NCI-H2171 treated with DMSO at 0.1 percent for 48 hours (cell line): ENCODE results near the gene TMED1.
A peak's percentile ranks its signal among the peaks of the same experiment; 100 is the strongest.
"Not testable (repeated sequence)": the region's sequence is repeated elsewhere in the genome, so short reads cannot be mapped to it uniquely, and the experiment has no call there.

Experiments used
- DNase-seq: peaks from one replicate; lab custom pipeline; 2025; lab: John Stamatoyannopoulos, UW

TMED1 gene

DNA sequence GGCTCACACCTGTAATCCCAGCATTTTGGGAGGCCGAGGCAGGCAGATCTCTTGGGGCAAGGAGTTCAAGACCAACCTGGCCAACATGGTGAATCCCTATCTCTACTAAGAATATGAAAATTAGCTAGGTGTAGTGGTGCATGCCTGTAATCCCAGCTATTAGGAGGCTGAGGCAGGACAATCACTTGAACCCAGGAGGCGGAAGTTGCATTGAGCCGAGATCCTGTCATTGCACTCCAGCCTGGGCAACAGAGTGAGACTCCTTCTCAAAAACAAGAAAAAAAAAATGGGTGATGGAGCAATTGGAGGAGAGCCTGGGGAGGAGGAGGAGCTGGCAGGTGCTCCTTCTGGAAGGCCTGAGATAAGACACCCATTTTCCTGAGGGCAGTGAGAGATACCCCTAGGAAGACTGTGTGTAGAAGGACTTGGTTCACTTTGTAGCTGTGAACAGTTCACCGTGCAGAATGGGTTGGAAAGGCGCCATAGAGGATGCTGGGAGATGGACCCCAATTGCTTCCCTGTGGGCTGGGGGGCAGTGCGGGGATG lies 26.6 kb upstream of the TMED1 start:
- no peak for DNase-seq

DNA sequence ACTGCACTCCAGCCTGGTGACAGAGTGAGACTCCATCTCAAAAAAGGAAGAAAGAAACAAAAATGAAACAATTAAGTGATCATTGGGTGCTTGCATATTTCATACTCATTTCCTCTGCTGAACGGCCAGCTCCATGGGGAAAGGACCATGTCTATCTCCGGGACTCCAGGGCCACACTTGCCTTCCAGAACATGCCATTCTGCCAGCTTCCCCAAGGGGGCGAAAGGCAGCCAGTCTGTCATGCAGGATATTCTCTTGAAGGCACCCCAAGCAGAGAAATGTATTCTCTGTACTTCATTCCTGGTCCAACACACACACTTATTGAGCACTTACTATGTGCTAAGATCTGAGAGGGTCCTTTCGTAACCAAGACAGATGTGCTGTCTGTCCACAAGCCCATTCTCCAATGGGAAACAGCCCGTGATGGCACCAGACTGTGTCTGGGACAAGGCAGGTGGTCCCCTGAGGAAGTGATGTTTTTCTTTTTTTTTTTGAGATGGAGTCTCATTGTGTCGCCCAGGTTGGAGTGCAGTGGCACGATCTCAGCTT lies 25.2 kb upstream of the TMED1 start:
- DNase-seq: peak; percentile 14

DNA sequence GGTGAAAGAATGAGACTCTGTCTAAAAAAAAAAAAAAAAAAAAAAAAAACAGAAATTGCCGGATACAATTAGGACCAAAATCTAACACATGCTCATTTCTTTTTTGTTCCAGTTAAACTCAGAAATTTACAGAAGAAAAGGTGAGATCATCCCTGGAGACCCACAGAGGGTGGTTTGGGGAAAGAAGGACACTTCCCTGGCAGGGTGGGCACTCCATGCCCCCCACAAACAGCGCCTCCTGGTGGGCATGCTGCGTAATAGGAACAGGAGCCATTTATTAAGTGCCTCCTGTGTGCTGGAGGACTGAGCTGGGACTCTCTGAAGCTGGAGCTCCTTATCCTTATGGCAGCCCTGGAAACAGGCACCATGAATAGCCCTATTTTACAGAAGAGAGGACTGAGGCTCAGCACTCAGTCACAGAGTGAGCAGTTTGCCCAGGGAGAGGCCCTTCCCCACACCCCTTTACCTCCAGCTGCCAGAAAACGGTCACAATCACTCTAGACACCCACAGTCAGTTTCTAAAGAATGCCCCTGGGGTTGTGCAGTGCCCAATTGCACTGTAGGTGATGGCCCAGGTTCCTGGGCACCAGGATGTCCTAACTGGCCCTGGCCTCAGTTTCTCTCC lies 22.3 kb upstream of the TMED1 start:
- no peak for DNase-seq

DNA sequence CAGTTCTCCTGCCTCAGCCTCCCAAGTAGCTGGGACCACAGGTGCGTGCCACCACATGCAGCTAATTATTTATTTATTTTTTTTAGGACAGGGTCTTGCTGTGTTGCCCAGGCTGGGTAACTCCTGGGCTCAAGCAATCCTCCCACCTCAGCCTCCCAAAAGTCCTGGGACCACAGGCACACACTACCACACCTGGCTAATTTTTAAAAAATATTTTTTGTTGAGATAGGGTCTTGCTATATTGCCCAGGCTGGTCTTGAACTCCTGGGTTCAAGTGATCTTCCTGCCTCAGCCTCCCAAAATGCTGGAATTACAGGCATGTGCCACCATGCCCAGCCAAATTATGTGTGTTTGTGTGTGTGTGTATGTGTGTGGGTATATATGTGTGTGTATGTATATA lies 20.9 kb upstream of the TMED1 start:
- DNase-seq: not testable (repeated sequence)

DNA sequence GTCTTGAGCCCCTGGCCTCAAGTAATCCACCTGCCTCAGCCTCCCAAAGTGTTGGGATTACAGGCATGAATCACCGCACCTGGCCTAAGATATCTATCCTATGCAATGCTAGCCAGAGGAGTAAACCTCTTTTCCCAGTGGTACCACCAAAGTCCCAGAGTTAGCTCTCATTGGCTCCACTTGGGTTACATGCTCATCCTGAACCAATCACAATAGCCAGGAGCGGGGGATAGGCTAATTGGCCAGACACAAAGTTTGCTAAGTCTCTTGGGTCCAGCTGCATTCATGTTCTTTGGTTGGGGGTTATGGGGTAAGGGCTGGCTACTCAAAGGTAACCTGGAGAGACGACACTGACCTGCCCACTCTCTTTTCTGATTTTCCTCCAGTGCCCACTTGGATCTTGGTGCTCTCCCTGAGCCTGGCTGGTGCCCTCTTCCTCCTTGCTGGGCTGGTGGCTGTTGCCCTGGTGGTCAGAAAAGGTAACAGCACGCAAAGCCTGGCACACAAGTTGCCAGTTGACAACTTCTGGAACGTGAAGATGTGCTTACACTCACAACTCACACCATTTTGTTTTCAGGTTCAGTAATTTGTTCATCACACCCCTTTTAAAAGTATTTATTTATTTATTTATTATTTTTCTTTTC lies 20.0 kb upstream of the TMED1 start:
- DNase-seq: no peak

DNA sequence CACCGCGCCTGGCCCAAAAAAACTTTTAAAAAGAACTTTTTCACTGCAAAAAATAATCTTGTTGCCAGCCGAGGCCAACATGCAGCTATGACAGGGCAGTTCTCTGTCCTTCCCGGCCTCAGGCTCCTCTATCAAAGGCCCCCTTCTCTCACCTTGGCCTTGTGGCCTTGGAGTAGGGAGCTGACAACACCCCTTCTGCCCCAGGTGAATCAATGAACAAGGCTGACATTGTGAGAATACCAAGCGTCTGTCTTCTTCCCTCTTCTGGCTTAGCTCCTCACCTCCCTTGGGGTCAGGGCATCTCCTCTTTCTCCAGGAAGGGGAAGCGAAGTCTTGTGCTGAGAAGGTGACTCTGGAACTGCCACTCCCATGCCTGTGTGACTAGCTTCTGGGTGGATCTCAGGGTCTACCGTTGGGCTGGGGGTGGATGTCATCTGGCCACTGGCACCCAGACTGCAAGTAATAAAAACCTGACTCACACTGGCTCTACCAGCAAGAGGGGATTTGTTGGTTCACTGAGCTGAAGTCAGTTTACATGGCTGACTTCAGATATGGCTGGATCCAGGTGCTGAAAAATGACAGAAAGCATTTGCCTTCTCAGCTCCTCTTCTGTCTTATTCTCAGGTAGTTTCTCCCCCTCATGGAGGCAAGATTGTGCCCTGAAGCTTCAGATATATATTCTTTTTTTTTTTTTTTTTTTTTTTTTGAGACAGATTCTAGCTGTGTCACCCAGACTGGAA lies 18.5 kb upstream of the TMED1 start:
- DNase-seq: no peak

DNA sequence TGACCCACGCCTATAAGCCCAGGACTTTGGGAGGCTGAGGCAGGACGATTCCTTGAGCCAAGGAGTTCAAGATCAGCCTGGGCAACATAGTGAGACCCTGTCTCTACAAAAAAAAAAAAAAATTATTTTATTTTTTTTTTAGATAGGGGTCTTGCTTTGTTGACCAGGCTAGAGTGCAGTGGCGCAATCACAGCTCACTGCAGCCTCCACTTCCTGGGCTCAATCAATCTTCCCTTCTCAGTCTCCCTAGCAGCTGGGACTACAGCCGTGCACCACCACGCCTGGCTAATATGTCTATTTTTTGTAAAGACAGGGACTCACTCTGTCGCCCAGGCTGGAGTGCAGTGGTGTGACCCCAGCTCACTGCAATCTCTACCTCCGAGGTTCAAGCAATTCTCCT lies 16.9 kb upstream of the TMED1 start:
- no peak for DNase-seq

DNA sequence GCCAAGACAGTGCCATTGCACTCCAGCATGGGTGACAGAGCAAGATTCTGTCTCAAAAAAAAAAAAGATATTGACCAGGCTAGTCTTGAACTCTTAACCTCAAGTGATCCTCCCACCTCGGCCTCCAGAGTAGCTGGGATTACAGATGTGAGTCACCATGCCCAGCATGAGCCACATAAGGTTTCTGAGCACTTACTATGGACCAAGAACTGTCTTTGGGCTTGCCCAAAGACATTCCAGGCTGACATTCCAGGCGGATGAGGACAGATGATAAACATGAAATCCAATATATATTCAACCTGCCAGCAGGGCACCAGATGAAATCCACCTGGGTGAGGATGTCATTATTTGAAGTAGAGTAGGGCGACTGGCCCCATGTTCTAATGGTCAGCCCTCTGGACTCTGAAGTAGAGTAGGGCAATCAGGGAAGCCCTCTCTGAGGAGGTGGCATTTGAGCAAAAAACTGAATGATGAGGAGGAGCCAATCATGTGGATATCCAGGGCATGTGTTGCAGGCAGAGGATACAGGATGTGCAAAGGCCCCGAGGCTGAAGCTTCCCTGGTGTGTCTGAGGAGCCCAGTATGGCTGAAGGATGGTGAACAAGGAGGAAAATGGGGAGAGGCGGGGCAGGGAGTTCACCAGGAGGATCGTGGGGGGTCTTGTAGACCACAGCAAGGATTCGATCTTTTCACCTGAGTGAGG lies 16.2 kb upstream of the TMED1 start:
- no peak for DNase-seq

DNA sequence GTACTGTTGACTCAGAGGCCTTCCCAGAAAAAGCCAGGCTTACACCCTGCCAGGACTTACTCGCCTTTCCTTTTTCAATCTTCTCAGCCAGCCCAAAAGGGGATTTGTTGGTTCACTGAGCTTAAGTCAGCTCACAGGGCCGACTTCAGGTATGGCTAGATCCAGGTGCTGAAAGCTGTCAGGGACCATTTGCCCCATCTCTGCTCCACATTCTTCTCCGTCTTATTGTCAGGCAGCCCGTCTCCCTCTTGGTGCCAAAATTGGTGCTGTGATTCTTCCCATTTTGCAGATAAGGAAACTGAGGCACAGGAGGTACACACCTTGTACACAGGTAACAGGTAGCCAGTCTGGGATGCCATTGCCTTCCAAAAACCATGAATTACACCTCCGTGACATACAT lies 14.6 kb upstream of the TMED1 start:
- DNase-seq: no peak

DNA sequence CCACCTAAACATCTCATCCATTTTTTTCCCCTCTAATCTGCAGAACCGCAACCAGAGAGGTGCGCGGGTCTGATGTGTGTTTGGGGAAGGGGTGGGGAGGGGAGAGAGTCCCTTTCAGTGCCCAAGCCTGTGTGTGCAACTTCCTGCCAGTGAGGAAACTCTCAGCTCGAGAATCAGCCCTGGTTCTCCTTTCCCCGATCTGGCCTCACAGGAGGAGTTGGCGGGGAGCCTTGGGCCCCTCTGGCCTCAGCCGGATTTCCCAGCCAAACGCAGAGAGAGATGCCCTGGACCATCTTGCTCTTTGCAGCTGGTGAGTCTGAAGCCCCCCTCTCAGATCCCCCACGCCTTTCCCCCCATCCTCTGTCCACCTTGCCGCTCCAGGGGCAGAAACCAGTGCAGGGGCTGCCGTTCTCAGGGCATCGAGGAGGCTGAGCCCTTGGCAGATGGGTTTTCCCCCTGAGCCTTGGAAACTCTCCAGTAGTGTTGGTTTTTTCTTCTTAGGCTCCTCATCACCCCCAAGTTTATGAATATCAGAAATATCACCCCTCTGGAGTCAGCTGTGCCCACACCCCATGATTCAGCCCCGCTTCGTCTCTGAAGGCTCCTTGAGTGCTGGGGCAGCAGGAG lies 12.3 kb upstream of the TMED1 start, which contains the start of gene C19orf38:
Gene C19orf38, plus strand, starts transcription at position 186 of the 627 bp plus-strand sequence. Its CDS starts 94 bp downstream, at position 280.
- no peak for DNase-seq

DNA sequence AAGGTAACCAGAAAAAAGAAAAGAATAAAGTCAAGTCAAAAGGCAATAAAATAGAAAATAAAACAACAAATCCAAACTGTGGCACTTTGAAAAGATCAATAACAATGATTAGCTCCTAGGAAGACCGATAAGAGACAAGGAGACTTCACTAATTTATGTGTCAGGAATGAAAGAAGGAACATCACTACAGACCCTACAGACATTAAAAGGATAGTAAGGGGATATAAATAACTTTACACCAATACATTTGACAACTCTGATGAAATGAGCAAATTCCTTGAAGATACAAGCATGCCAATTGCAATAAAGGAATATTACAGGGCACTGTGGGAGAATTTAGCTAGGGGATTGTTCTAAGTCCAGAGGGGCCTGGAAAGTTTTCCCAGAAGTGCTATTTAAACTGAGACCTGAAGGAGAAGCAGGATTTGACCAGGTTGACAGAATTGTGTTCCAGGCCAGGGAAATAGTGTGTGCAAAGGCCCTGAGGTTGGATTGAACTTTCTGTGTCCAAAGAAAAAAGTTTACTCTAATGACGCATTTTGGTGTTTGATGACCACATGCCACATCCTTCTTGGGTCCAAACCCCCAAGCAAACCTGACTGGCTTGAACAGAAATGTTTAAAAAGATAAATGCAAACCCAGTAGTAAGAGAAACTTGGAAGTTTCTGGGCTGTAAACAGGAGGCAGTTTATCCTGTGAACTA lies 10.6 kb upstream of the TMED1 start:
- DNase-seq: peak; percentile 6

DNA sequence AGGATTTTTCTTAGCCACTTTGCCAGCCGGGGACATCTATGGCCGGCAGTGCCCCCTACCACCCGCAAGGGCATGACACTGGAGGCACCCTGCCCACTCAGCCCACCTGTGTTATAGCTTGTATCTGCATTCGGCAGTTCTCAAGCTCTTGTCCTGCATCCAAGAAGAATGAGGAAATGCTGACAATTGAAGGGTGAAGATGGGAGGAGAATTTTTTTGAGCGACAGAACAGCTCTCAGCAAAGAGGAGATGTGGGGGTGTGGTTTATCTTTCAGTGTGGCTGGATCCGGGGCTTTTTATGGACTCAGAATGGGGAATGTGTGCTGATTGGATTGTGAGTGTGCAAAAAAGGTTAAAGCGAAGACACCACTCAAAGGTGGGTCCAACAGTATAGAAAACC lies 6.8 kb upstream of the TMED1 start:
- DNase-seq: no peak

DNA sequence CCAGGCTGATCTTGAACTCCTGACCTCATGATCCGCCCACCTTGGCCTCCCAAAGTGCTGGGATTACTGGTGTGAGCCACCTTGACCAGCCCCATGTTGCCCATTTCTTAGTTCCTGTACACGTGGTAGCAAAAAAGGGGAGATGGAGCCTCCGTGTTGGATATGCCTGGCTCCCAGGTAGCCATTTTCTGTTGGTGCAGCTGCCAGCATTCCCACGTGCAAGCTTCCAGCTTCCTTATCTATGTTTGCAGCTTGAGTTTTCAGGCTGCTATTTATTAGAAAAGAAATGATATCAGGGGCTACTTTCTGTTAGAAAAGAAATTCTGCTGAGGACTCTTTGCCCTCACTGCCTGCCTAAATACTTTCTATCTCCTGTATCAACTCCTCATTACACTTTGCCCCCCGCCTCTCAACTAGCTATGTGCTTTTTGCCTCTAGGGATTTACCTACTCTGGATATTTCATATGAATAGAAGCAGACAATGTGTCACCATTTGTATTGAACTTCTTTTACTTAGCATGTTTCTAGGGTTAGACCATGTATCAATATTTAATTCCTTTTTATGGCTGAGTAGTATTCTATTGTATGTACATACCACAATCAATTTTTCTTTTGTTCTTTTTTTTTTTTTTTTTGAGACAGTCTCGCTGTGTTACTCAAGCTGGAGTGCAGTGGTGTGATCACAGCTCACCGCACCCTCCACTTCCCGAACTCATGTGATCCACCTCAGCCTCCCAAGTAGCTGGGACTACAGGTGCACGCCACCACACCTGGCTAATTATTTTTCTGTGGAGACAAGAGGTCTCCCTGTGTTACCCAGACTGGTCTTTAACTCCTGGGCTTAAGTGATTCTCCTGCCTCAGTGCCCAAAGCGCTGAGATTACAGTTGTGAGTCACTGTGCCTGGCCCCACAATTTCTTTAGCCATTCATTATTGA lies 3.4 kb upstream of the TMED1 start:
- DNase-seq: no peak

DNA sequence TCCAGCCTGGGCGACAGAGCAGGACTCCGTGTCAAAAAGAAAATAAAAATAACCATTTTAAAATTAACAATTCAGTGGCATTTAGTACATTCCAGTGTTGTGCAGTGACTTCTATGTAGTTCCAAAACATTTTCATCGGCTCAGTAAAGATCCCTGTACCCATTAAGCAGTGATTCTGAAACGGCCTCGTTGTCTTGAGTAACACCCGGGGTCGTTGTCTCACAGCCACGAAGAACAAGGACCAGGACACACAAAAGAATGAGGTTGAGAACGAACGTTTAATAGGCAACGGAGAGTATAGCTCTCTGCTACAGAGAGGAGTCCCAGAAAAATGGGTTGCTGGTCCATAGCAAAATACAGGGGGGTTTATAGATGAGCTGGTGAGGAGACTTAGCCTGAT lies 2.4 kb upstream of the TMED1 start:
- no peak for DNase-seq

DNA sequence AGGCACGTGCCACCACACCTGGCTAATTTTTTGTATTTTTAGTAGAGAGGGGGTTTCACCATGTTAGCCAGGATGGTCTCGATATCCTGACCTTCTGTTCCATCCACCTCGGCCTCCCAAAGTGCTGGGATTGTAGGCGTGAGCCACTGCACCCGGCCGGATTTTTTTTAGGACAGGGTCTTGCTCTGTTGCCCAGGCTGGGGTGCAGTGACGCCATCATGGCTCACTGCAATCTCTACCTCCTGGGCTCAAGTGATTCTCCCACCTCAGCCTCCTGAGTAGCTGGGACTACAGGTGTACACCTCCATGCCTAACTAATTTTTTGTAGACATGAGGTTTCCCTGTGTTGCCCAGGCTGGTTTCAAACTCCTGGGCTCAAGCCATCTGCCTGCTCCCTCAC lies 1.6 kb upstream of the TMED1 start:
- DNase-seq: not testable (repeated sequence)

DNA sequence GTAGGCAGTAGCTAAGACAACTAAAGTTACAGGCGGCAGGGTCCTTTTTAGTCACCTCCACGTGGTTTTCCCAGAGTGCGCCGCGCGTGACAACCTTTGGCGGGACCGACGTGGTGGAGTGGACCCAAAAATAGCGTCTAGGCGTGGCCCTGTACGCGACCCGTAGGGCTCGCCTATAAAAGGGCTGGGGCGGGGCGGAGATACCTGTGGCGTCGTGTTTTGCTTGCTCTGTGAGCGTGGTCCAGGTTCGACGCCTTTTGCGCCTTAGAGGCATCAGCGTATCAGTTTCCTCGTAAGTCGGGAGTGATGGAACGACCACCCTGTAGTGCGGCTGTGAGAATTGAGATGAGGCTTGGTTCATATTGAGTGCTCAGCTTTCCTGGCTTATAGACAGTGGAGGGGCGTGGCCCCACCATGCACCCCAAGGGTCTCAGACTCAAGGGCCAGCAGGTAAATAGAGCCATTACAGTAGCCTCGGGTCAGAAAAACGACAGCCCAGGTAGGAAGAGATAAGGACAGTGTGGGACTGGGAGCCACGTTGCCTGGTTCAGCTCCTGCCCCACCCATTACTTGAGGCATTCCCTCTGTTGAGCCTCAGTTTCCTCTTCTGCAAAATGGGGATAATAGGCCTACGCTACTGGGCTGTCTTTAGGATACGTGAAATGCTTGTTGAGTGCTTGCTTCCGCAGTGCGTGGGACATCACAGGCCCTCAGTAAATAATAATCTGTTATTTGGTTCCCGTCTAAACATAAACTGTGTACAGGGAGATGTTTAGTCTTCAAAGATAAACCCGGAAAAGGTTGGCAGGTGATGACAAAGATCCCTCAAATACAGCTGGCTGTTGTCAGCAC lies 693 bp upstream of the TMED1 start:
- DNase-seq: peak; percentile 97

DNA sequence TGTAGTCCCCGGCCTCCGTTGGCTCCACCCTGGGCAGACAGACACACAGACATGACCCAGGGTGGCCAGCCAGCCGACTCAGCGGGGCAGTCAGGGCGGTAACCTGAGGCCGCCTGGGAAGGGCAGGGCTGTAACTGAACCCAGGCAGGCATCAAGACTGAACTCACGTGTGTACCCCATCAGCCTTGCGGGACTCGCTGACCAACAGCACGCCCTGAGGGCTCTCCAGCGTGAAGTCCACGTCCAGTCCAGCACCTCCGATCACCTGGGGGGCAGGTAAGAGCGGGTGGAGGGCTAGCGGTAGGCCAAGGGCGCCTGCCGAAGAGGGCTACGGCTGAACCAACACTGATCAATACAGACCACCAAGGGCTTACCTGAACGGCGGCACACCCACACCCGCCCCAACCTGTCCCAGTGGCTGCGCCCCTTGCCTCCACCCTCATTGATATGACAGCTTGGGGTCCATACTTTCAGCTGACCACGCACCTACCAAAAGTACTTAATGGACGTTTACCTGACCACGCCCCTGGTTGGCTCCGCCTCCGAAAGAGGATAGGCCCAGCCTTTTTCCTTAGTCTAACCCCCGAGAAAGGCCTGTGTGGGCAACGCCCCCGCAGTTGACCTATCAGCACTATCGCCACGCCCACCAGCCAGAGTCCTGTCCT lies 791 bp downstream of the TMED1 start:
- no peak for DNase-seq

DNA sequence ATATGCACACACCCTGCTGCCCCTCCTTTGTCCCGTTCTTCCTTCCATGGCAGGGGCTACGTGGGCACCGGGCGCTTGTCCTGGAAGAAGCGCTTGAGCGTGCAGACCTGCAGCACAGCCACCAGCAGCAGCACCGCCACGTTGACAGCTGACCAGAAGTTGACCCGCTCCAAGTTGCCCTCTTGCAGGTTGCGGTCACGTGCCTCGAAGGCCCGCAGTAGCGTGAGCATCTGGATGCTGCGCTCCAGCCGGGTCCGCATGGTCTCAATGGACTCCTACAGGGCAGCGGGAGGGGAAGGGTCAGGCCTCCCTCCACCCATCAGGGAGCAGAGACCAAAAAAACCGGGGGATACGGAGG lies 3.1 kb downstream of the TMED1 start:
- DNase-seq: no peak
